ENCODE results near the gene NKX6-1.
A peak's percentile ranks its signal among the peaks of the same experiment; 100 is the strongest.

NKX6-1 gene

GRCh38 chr4:84496706-84497503, 2.2 kb downstream of the NKX6-1 start:
- no peak for DNase-seq (ENCODE audit: low read depth, low spot score)
- peaks cover 59% of the 10 kb centered on the region for H3K36me3 ChIP-seq (ENCODE audit: insufficient read depth, low read length)
- H3K27ac ChIP-seq, result peak overlapping the region; percentile 90
- TF ChIP-seq FOXP2 (optimal IDR thresholded peaks at IDR 0.05; ENCODE audit: control extremely low read depth, extremely low read length, insufficient read depth), result no peak
- no peak for TF ChIP-seq POLR2AphosphoS5 (IDR thresholded peaks at IDR 0.05; ENCODE audit: borderline replicate concordance, low read depth, low read length)
- TF ChIP-seq EZH2 (IDR thresholded peaks at IDR 0.05), result no peak
- H3K4me3 ChIP-seq, result peak overlapping the region; percentile 97
- H3K9ac ChIP-seq (ENCODE audit: insufficient read length), result peak overlapping the region; percentile 87
- H3K9me3 ChIP-seq (ENCODE audit: low read depth, low read length), result no peaks in the 10 kb centered on the region

- no peak for DNase-seq (ENCODE audit: low read depth, low spot score)
- TF ChIP-seq POLR2AphosphoS5 (IDR thresholded peaks at IDR 0.05; ENCODE audit: borderline replicate concordance, low read depth, low read length), result no peak
- no peak for TF ChIP-seq EZH2 (IDR thresholded peaks at IDR 0.05)
- no peak for TF ChIP-seq FOXP2 (optimal IDR thresholded peaks at IDR 0.05; ENCODE audit: control extremely low read depth, extremely low read length, insufficient read depth)
- H3K36me3 ChIP-seq (ENCODE audit: insufficient read depth, low read length), result peaks cover 64% of the 10 kb centered on the region
- H3K27ac ChIP-seq, result peak overlapping the region; percentile 90
- H3K9me3 ChIP-seq (ENCODE audit: low read depth, low read length), result no peaks in the 10 kb centered on the region
- H3K9ac ChIP-seq (ENCODE audit: insufficient read length), result peak overlapping the region; percentile 87
- peak overlapping the region; percentile 97 for H3K4me3 ChIP-seq
Measured at GRCh38 chr4:84496331-84496705, 2.8 kb downstream of the NKX6-1 start.

- Histone ChIP-seq H3K9ac (ENCODE audit: insufficient read length) (peak overlapping the region; percentile 87), H3K9me3 (ENCODE audit: low read depth, low read length) (no peaks in the 10 kb centered on the region), H3K4me3 (peak overlapping the region; percentile 97), H3K36me3 (ENCODE audit: insufficient read depth, low read length) (peaks cover 65% of the 10 kb centered on the region), H3K27ac (peak overlapping the region; percentile 90)
- TF ChIP-seq POLR2AphosphoS5 (IDR thresholded peaks at IDR 0.05; ENCODE audit: borderline replicate concordance, low read depth, low read length), result no peak
- TF ChIP-seq EZH2 (IDR thresholded peaks at IDR 0.05), result no peak
- no peak for DNase-seq (ENCODE audit: low read depth, low spot score)
Measured at GRCh38 chr4:84495794-84496261, 3.3 kb downstream of the NKX6-1 start.

GRCh38 chr4:84495118-84495793, 3.8 kb downstream of the NKX6-1 start:
- Histone ChIP-seq H3K4me3 (peak overlapping the region; percentile 97), H3K36me3 (ENCODE audit: insufficient read depth, low read length) (peaks cover 65% of the 10 kb centered on the region), H3K9me3 (ENCODE audit: low read depth, low read length) (no peaks in the 10 kb centered on the region), H3K27ac (peak overlapping the region; percentile 37), H3K9ac (ENCODE audit: insufficient read length) (peak overlapping the region; percentile 87)
- no peak for DNase-seq (ENCODE audit: low read depth, low spot score)
- TF ChIP-seq FOXP2 (optimal IDR thresholded peaks at IDR 0.05; ENCODE audit: control extremely low read depth, extremely low read length, insufficient read depth) (no peak), POLR2AphosphoS5 (IDR thresholded peaks at IDR 0.05; ENCODE audit: borderline replicate concordance, low read depth, low read length) (no peak), EZH2 (IDR thresholded peaks at IDR 0.05) (no peak)

- peak overlapping the region; percentile 63 for H3K27ac ChIP-seq
- no peak for DNase-seq (ENCODE audit: low read depth, low spot score)
- H3K36me3 ChIP-seq (ENCODE audit: insufficient read depth, low read length), result peaks cover 65% of the 10 kb centered on the region
Measured at GRCh38 chr4:84494531-84494930, 4.6 kb downstream of the NKX6-1 start.

GRCh38 chr4:84494076-84494475, 5.0 kb downstream of the NKX6-1 start:
- H3K27ac ChIP-seq, result peak overlapping the region; percentile 63
- peak overlapping the region; percentile 87 for H3K9ac ChIP-seq (ENCODE audit: insufficient read length)
- DNase-seq (ENCODE audit: low read depth, low spot score), result no peak
- peak overlapping the region; percentile 97 for H3K4me3 ChIP-seq
- TF ChIP-seq EZH2 (IDR thresholded peaks at IDR 0.05) (no peak), FOXP2 (optimal IDR thresholded peaks at IDR 0.05; ENCODE audit: control extremely low read depth, extremely low read length, insufficient read depth) (no peak), POLR2AphosphoS5 (IDR thresholded peaks at IDR 0.05; ENCODE audit: borderline replicate concordance, low read depth, low read length) (no peak)
- peaks cover 65% of the 10 kb centered on the region for H3K36me3 ChIP-seq (ENCODE audit: insufficient read depth, low read length)
- H3K9me3 ChIP-seq (ENCODE audit: low read depth, low read length), result no peaks in the 10 kb centered on the region

More at GRCh38 chr4:84494531-84494930, 4.6 kb downstream of the NKX6-1 start:
- TF ChIP-seq EZH2 (IDR thresholded peaks at IDR 0.05) (no peak), FOXP2 (optimal IDR thresholded peaks at IDR 0.05; ENCODE audit: control extremely low read depth, extremely low read length, insufficient read depth) (no peak), POLR2AphosphoS5 (IDR thresholded peaks at IDR 0.05; ENCODE audit: borderline replicate concordance, low read depth, low read length) (no peak)
- Histone ChIP-seq H3K9ac (ENCODE audit: insufficient read length) (peak overlapping the region; percentile 87), H3K9me3 (ENCODE audit: low read depth, low read length) (no peaks in the 10 kb centered on the region), H3K4me3 (peak overlapping the region; percentile 97)

- Histone ChIP-seq H3K9me3 (ENCODE audit: low read depth, low read length) (no peaks in the 10 kb centered on the region), H3K36me3 (ENCODE audit: insufficient read depth, low read length) (peaks cover 65% of the 10 kb centered on the region), H3K27ac (peak overlapping the region; percentile 63; the same call in 1 of the 2 replicates), H3K4me3 (peak overlapping the region; percentile 97; the same call in 1 of the 2 replicates), H3K9ac (ENCODE audit: insufficient read length) (peak overlapping the region; percentile 87)
- TF ChIP-seq FOXP2 (optimal IDR thresholded peaks at IDR 0.05; ENCODE audit: control extremely low read depth, extremely low read length, insufficient read depth) (no peak), POLR2AphosphoS5 (IDR thresholded peaks at IDR 0.05; ENCODE audit: borderline replicate concordance, low read depth, low read length) (no peak), EZH2 (IDR thresholded peaks at IDR 0.05) (no peak)
- DNase-seq (ENCODE audit: low read depth, low spot score), result no peak
Measured at GRCh38 chr4:84493092-84493850, 5.8 kb downstream of the NKX6-1 start.

GRCh38 chr4:84492737-84493091, 6.4 kb downstream of the NKX6-1 start:
- Histone ChIP-seq H3K27ac (no peak overlapping the region), H3K4me3 (no peak overlapping the region)
- DNase-seq (ENCODE audit: low read depth, low spot score), result no peak

More at GRCh38 chr4:84492737-84493091, 6.4 kb downstream of the NKX6-1 start:
- Histone ChIP-seq H3K36me3 (ENCODE audit: insufficient read depth, low read length) (peaks cover 63% of the 10 kb centered on the region), H3K9me3 (ENCODE audit: low read depth, low read length) (no peaks in the 10 kb centered on the region), H3K9ac (ENCODE audit: insufficient read length) (no peak overlapping the region)
- TF ChIP-seq FOXP2 (optimal IDR thresholded peaks at IDR 0.05; ENCODE audit: control extremely low read depth, extremely low read length, insufficient read depth) (no peak), POLR2AphosphoS5 (IDR thresholded peaks at IDR 0.05; ENCODE audit: borderline replicate concordance, low read depth, low read length) (no peak), EZH2 (IDR thresholded peaks at IDR 0.05) (no peak)
